Activated CD4-positive, alpha-beta T cell treated with anti-CD3 and anti-CD28 coated beads, Interleukin-2, amount 10 ng/mL, durations not matched to agents 24 days and 14 days (primary cell): ENCODE data around the gene KCTD21. TPM values are rescaled to one million over a fixed set of nuclear protein-coding genes. Genes with fewer than 3 reads are reported as not detected.

Experiments
- DNase-seq: peaks from one replicate; pipeline ENCODE4 v3.0.0; 2022
- H3K27ac Mint-ChIP-seq: one replicate; pipeline ENCODE4 v1.8.0; 2022; ENCODE audit warnings: mild to moderate bottlenecking, mixed read lengths
- H3K27me3 Mint-ChIP-seq: one replicate; pipeline ENCODE4 v1.8.0; 2022; ENCODE audit warnings: mixed read lengths
- H3K36me3 Mint-ChIP-seq: one replicate; pipeline ENCODE4 v1.8.0; 2022; ENCODE audit warnings: low read depth, mild to moderate bottlenecking, mixed read lengths
- H3K4me1 Mint-ChIP-seq: one replicate; pipeline ENCODE4 v1.8.0; 2021; ENCODE audit warnings: mixed read lengths
- H3K4me3 Mint-ChIP-seq: one replicate; pipeline ENCODE4 v1.8.0; 2022; ENCODE audit warnings: mild to moderate bottlenecking, moderate library complexity, mixed read lengths
- H3K9me3 Mint-ChIP-seq: one replicate; pipeline ENCODE4 v1.8.0; 2021; ENCODE audit warnings: mixed read lengths
- intact Hi-C: fragments of 100-400 bp; cut with micrococcal nuclease; formaldehyde crosslinking; loops from one replicate; pipeline ENCODE4 v1.15.1; 2023
- total RNA-seq: library from RNA; stranded (reverse); gene quantifications from 2 replicates; pipeline ENCODE4 v1.2.3, GENCODE V29; 2022

Gene KCTD21
- total RNA-seq, 1 donor from 2014 or later, result 11.7 TPM

DNA sequence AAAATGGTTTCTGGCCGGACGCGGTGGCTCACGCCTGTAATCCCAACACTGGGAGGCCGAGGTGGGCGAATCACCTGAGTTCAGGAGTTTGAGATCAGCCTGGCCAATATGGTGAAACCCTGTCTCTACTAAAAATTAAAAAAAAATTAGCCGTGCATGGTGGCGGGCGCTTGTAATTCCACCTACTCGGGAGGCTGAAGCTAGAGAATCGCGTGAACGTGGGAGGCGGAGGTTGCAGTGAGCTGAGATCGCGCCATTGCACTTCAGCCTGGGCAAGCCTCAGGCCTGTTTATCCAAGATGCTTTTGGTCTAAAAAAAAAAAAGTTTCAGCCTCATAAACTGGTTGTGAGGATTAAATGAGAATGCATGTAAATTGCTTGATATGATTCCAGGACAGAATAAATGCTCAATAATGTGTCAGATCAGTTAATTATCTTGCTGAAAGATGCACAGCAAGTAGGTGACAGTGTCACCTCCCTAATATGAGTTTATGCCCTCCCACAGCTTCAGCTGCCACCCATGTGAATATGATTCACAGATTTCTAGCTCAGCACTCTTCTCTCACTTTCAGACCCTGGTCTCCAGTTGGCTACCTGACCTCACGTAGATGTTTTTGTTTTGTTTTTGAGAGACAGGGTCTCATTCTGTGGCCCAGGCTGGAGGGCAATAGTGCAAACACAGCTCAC lies 47.9 kb downstream of the KCTD21 start:
- peaks cover 41% of the 10 kb centered on the region for H3K36me3 Mint-ChIP-seq
- peak overlapping the region; percentile 43 for H3K27ac Mint-ChIP-seq
- H3K9me3 Mint-ChIP-seq, result no peaks in the 10 kb centered on the region
- H3K4me3 Mint-ChIP-seq, result peak overlapping the region; percentile 64
- intact Hi-C loops, result no loop called here
- no peak for DNase-seq
- H3K27me3 Mint-ChIP-seq, result no peaks in the 10 kb centered on the region
- H3K4me1 Mint-ChIP-seq, result peaks cover 43% of the 10 kb centered on the region

- Mint-ChIP-seq H3K4me3 (peak within 1 kb of the TSS; percentile 86), H3K27me3 (no peaks in the 10 kb centered on the region), H3K36me3 (peaks cover 43% of the 10 kb centered on the region), H3K9me3 (peaks cover 1% of the 10 kb centered on the region), H3K4me1 (peaks cover 43% of the 10 kb centered on the region), H3K27ac (peak within 1 kb of the TSS; percentile 95)
- intact Hi-C loops, result loop anchor here (1.0 to 5.0 kb wide), 7 partner anchors 47 to 425 kb away; partner anchors contain the start of genes GAB2, KCTD21, NDUFC2 and RSF1
- DNase-seq, result peak; percentile 99
These were observed 48.7 kb downstream of the KCTD21 start, which contains the start of gene ALG8 for GRCh38 chr11:78139422-78140391. Gene ALG8, minus strand, starts transcription at chr11:78139626. Its CDS starts 38 bp downstream, at chr11:78139588.

GRCh38 chr11:78138694-78139421 lies 49.6 kb downstream of the KCTD21 start:
- peak overlapping the region; percentile 86 for H3K4me3 Mint-ChIP-seq
- peaks cover 3% of the 10 kb centered on the region for H3K9me3 Mint-ChIP-seq
- H3K27me3 Mint-ChIP-seq, result no peaks in the 10 kb centered on the region
- H3K27ac Mint-ChIP-seq, result peak overlapping the region; percentile 95
- H3K4me1 Mint-ChIP-seq, result peaks cover 40% of the 10 kb centered on the region
- intact Hi-C loops, result loop anchor here (1.0 to 5.0 kb wide), 7 partner anchors 47 to 425 kb away; partner anchors contain the start of genes GAB2, KCTD21, NDUFC2 and RSF1
- peak; percentile 82 for DNase-seq
- H3K36me3 Mint-ChIP-seq, result peaks cover 47% of the 10 kb centered on the region

- DNase-seq, result no peak
- H3K9me3 Mint-ChIP-seq, result peaks cover 3% of the 10 kb centered on the region
These were observed 50.1 kb downstream of the KCTD21 start for GRCh38 chr11:78138291-78138690.

GRCh38 chr11:78132475-78132874 lies 56.0 kb downstream of the KCTD21 start:
- H3K27ac Mint-ChIP-seq, result no peak overlapping the region
- H3K36me3 Mint-ChIP-seq, result peaks cover 30% of the 10 kb centered on the region

More at GRCh38 chr11:78138291-78138690, 50.1 kb downstream of the KCTD21 start:
- Mint-ChIP-seq H3K27me3 (no peaks in the 10 kb centered on the region), H3K36me3 (peaks cover 47% of the 10 kb centered on the region), H3K27ac (peak overlapping the region; percentile 35), H3K4me3 (peak overlapping the region; percentile 86), H3K4me1 (peaks cover 38% of the 10 kb centered on the region)
- intact Hi-C loops, result loop anchor here (2.0 to 5.0 kb wide), 3 partner anchors 46 to 423 kb away; partner anchors contain the start of gene GAB2

GRCh38 chr11:78131956-78132355 lies 56.5 kb downstream of the KCTD21 start:
- peaks cover 25% of the 10 kb centered on the region for H3K36me3 Mint-ChIP-seq
- H3K9me3 Mint-ChIP-seq, result peaks cover 3% of the 10 kb centered on the region
- H3K4me1 Mint-ChIP-seq, result peaks cover 14% of the 10 kb centered on the region
- no peak overlapping the region for H3K27ac Mint-ChIP-seq
- no peak overlapping the region for H3K4me3 Mint-ChIP-seq
- no peak for DNase-seq
- H3K27me3 Mint-ChIP-seq, result no peaks in the 10 kb centered on the region
- intact Hi-C loops, result no loop called here

More at GRCh38 chr11:78132475-78132874, 56.0 kb downstream of the KCTD21 start:
- no peak for DNase-seq
- H3K27me3 Mint-ChIP-seq, result no peaks in the 10 kb centered on the region
- no peak overlapping the region for H3K4me3 Mint-ChIP-seq
- peaks cover 19% of the 10 kb centered on the region for H3K4me1 Mint-ChIP-seq
- peaks cover 3% of the 10 kb centered on the region for H3K9me3 Mint-ChIP-seq
- intact Hi-C loops, result no loop called here

- DNase-seq, result no peak
- Mint-ChIP-seq H3K36me3 (peaks cover 16% of the 10 kb centered on the region), H3K4me3 (no peak overlapping the region), H3K4me1 (peaks cover 9% of the 10 kb centered on the region), H3K27me3 (no peaks in the 10 kb centered on the region), H3K27ac (no peak overlapping the region), H3K9me3 (no peaks in the 10 kb centered on the region)
- intact Hi-C loops, result no loop called here
These were observed 61.0 kb downstream of the KCTD21 start for GRCh38 chr11:78127403-78127802.

Other genes with a start within 250 kb of the KCTD21 start
- 60.0 and 60.8 TPM in 2 replicates for gene INTS4, start 194.0 kb downstream of the KCTD21 start, total RNA-seq
- gene KCTD14, start 165.3 kb downstream of the KCTD21 start, total RNA-seq, result 0.35 TPM in 1 of 2 replicates, not detected in the other
- gene THRSP, start 124.8 kb downstream of the KCTD21 start, total RNA-seq, result not detected in 2 replicates
- gene NDUFC2, start 108.8 kb downstream of the KCTD21 start, total RNA-seq, result 207 and 219 TPM in 2 replicates
- 60.9 and 61.7 TPM in 2 replicates for gene ALG8, start 49.0 kb downstream of the KCTD21 start, total RNA-seq
- gene USP35, start 293 bp upstream of the KCTD21 start, total RNA-seq, result 10.4 and 13.1 TPM in 2 replicates
- 16.1 and 17.0 TPM in 2 replicates for gene GAB2, start 229.2 kb upstream of the KCTD21 start, total RNA-seq